ENCODE results near the gene TROAP. TPM values are rescaled to one million over a fixed set of nuclear protein-coding genes. Genes with fewer than 3 reads are reported as not detected.

TROAP gene
- total RNA-seq, 1 donor from 2014 or later, result 31.7 TPM

DNA sequence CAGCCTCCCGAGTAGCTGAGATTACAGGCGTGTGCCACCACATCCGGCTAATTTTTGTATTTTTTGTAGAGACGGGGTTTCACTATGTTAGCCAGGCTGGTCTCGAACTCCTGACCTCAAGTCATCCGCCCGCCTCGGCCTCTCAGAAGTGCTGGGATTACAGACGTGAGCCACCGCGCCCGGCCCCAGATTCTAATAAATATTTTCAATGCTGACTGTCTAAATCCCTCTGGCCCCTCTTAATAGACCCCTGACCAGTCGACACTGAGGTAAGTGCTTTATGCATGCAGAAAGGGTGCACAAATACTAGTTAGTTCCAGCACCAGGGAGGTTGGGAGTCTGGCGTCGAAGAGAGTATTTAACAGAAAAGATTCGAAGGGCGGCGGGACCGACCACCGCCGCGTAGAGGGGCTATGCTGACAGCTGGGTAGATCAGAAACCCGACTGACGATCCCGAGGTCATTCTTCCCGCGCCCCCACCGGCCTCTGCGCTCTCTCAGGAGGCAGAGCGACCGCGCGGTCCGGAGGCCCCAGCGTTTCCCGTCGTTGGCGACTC, 43.1 kb downstream of the TROAP start:
- TF ChIP-seq CTCF (conservative IDR thresholded peaks at IDR 0.05; ENCODE audit: low read depth, low read length), result no peak
- peak overlapping the region; percentile 82 for H3K4me3 ChIP-seq (ENCODE audit: low read depth, low read length)
- no peak for DNase-seq (ENCODE audit: low read depth)

DNA sequence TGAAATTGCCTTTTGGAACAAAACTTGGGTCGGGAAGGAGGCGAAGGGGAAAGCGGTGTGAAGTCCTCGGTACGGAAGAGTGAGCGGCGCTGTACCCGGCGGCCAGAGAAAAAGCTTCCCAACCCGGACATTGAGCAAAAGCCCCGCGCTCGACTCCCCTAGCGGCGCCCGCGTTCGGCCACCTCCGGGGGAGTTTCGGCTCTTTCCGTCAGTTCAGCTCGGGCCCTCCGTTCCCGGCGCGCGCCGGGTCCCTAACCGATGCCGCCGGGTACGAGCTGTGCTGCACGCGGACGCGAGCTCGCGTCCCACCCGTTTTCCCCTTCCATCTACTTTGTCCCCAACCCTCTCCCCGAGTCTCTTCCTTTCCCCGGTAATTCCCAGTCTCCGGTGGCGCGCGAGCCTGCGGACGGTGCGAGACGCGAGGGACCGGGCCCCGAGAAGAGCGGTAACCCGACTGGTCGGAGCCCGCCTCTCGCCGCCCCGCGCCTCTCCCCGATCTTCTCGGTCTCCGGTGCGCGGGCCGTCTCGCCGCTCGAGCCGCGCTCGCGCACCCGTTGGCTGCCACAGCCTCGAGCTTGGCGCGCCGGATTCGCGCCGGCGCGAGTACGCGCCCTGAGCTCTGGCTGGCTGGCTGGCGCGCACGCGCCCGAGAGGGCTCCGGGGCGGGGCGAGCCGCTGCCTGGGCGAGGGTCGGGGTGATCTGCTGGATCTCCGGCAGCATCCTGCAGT, 43.8 kb downstream of the TROAP start:
- no peak for TF ChIP-seq CTCF (conservative IDR thresholded peaks at IDR 0.05; ENCODE audit: low read depth, low read length)
- DNase-seq (ENCODE audit: low read depth), result no peak
- peak overlapping the region; percentile 82 for H3K4me3 ChIP-seq (ENCODE audit: low read depth, low read length)

- peak within 1 kb of the TSS; percentile 82 for H3K4me3 ChIP-seq (ENCODE audit: low read depth, low read length)
- no peak for DNase-seq (ENCODE audit: low read depth)
- TF ChIP-seq CTCF (conservative IDR thresholded peaks at IDR 0.05; ENCODE audit: low read depth, low read length), result no peak
These were observed 44.6 kb downstream of the TROAP start, which contains the start of gene SPATS2 for GRCh38 chr12:49367381-49368239. TSS of gene SPATS2 (plus strand) at chr12:49367462. CDS start at chr12:49461013, 93,551 bp downstream.

DNA sequence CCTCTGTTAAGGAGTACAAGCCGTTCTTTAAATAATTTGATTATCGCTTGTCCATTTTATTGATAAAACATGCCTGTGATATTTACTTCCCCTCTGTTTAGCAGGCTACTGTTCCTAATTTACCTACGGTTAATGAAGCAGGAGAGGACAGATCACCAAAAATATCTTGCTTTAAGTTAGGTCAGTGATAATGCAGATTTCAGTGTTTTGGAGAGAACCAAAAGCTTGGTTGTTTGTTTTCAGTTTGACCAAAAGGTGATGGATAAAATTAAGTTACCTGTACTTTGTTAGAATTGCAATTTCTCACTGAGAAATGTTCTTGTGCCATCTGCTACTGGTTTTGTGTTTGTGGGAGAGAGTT, 45.2 kb downstream of the TROAP start:
- H3K4me3 ChIP-seq (ENCODE audit: low read depth, low read length), result peak overlapping the region; percentile 82
- DNase-seq (ENCODE audit: low read depth), result no peak
- no peak for TF ChIP-seq CTCF (conservative IDR thresholded peaks at IDR 0.05; ENCODE audit: low read depth, low read length)

GRCh38 chr12:49369411-49370145, 46.5 kb downstream of the TROAP start:
- TF ChIP-seq CTCF (conservative IDR thresholded peaks at IDR 0.05; ENCODE audit: low read depth, low read length), result peak; percentile 40
- no peak for DNase-seq (ENCODE audit: low read depth)
- no peak overlapping the region for H3K4me3 ChIP-seq (ENCODE audit: low read depth, low read length)

DNA sequence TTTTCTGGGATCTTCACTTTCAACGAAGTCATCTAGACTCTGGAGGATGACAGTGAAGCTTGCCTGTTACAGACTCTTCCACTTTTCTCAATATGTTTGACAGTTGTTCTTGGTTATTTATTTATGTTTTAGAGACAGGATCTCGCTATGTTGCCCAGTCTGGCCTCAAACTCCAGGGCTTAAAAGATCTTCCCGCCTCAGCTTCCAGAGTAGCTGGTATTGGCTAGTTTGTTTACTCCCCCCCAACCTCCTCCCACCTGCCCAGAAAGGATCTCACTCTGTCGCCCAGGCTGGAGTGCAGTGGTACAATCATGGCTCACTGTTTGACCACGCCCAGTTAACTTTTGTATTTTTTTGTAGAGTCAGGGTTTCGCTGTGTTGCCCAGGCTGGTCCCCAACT, 47.5 kb downstream of the TROAP start:
- no peak for DNase-seq (ENCODE audit: low read depth)
- H3K4me3 ChIP-seq (ENCODE audit: low read depth, low read length), result no peak overlapping the region
- TF ChIP-seq CTCF (conservative IDR thresholded peaks at IDR 0.05; ENCODE audit: low read depth, low read length), result no peak
